Gastrocnemius medialis (tissue), 4 donors: ENCODE results near the gene SEPHS1.

Source experiments
- CTCF ChIP-seq, 5 experiments: fragments of 450-650 bp in 3 of 5; fragments of 200-600 bp in 2 of 5; sonication (generic) in 2 of 5; IDR thresholded peaks in 4 of 5; conservative IDR thresholded peaks in 1 of 5; 1 replicate in 4 of 5; 2 replicates in 1 of 5; pipeline ENCODE4 v1.5.1; 2016 to 2019; ENCODE audit warnings: antibody characterized with exemption in 5 of 5, mild to moderate bottlenecking in 3 of 5, moderate library complexity in 3 of 5
- POLR2A ChIP-seq, 2 donors: fragments of 450-650 bp; IDR thresholded peaks; one replicate each; pipeline ENCODE4 v1.6.1; 2017; ENCODE audit warnings: antibody characterized with exemption in 2 of 2, mild to moderate bottlenecking in 2 of 2, moderate library complexity in 2 of 2

- TF ChIP-seq CTCF (IDR thresholded peaks at IDR 0.05 in 4 of 5, conservative IDR thresholded peaks at IDR 0.05 in 1 of 5), result no peak
- no peak for TF ChIP-seq POLR2A (IDR thresholded peaks at IDR 0.05)
Observed at GRCh38 chr10:13337827-13338196, 10.3 kb downstream of the SEPHS1 start.
